HG03432 (cell line): Measurements from ENCODE around the gene AUTS2.

Experiments
- ATAC-seq: cut with Tn5 transposase; IDR thresholded peaks from one replicate; pipeline ENCODE4 v1.9.1; 2021; ENCODE audit warnings: mild to moderate bottlenecking, moderate library complexity; ENCODE audit not compliant: unreplicated experiment

Gene AUTS2

GRCh38 chr7:69751026-69751425 lies 152.8 kb downstream of the AUTS2 start:
- ATAC-seq = no peak

GRCh38 chr7:69753981-69754380 lies 155.7 kb downstream of the AUTS2 start:
- ATAC-seq = no peak

- no peak for ATAC-seq
These were observed 156.2 kb downstream of the AUTS2 start for GRCh38 chr7:69754476-69754875.

GRCh38 chr7:69756235-69756634 lies 158.0 kb downstream of the AUTS2 start:
- ATAC-seq = no peak

GRCh38 chr7:69757528-69757927 lies 159.3 kb downstream of the AUTS2 start:
- ATAC-seq = no peak

GRCh38 chr7:69757981-69758430 lies 159.7 kb downstream of the AUTS2 start:
- ATAC-seq = no peak

- ATAC-seq = no peak
These were observed 161.1 kb downstream of the AUTS2 start for GRCh38 chr7:69759373-69759772.

GRCh38 chr7:69761290-69761922 lies 163.1 kb downstream of the AUTS2 start:
- ATAC-seq = no peak

GRCh38 chr7:69762821-69763352 lies 164.6 kb downstream of the AUTS2 start:
- ATAC-seq = peak; percentile 70

- no peak for ATAC-seq
These were observed 165.2 kb downstream of the AUTS2 start for GRCh38 chr7:69763513-69763912.

GRCh38 chr7:69764147-69764546 lies 165.9 kb downstream of the AUTS2 start:
- no peak for ATAC-seq

GRCh38 chr7:69764681-69765080 lies 166.4 kb downstream of the AUTS2 start:
- ATAC-seq = no peak

GRCh38 chr7:69765879-69766278 lies 167.6 kb downstream of the AUTS2 start:
- ATAC-seq = peak; percentile 54

GRCh38 chr7:69768986-69769595 lies 170.8 kb downstream of the AUTS2 start:
- ATAC-seq = no peak

GRCh38 chr7:69769826-69770225 lies 171.6 kb downstream of the AUTS2 start:
- ATAC-seq = no peak

- ATAC-seq = no peak
These were observed 172.3 kb downstream of the AUTS2 start for GRCh38 chr7:69770613-69771012.

GRCh38 chr7:69772718-69773436 lies 174.6 kb downstream of the AUTS2 start:
- no peak for ATAC-seq

- no peak for ATAC-seq
These were observed 175.4 kb downstream of the AUTS2 start for GRCh38 chr7:69773535-69774225.

GRCh38 chr7:69775231-69775771 lies 177.0 kb downstream of the AUTS2 start:
- ATAC-seq = no peak

- ATAC-seq = no peak
These were observed 178.3 kb downstream of the AUTS2 start for GRCh38 chr7:69776611-69777010.

GRCh38 chr7:69778138-69778537 lies 179.9 kb downstream of the AUTS2 start:
- ATAC-seq = peak; percentile 61
